Ovary (tissue), 9 donors: Measurements from ENCODE around the gene CTNNA3. TPM values are rescaled to one million over a fixed set of nuclear protein-coding genes. Genes with fewer than 3 reads are reported as not detected.

Experiments
- DNase-seq, 5 donors: peaks; one replicate each; pipeline ENCODE4 v3.0.0-alpha.2; 2019 to 2020
- H3K27ac ChIP-seq, 2 donors: fragments of 200-600 bp; one replicate each; pipeline versions ENCODE4 v1.5.1 to v1.8.0; 2019 to 2022
- H3K27me3 ChIP-seq: fragments of 200-600 bp; one replicate; pipeline ENCODE4 v1.8.0; 2022
- H3K36me3 ChIP-seq: fragments of 200-600 bp; sonication (generic); one replicate; pipeline ENCODE4 v1.5.1; 2019
- H3K4me1 ChIP-seq: one replicate; pipeline ENCODE4 v1.8.1; 2013; ENCODE audit warnings: mild to moderate bottlenecking, moderate library complexity; ENCODE audit not compliant: insufficient read depth
- H3K4me3 ChIP-seq: fragments of 200-600 bp; sonication (generic); one replicate; pipeline ENCODE4 v1.5.1; 2017
- H3K9me3 ChIP-seq, 2 donors: fragments of 200-600 bp in 1 of 2; sonication (generic) in 1 of 2; one replicate each; pipeline versions ENCODE4 v1.5.1 to v1.8.1; 2013 to 2019; ENCODE audit warnings: mild to moderate bottlenecking in 1 of 2, moderate library complexity in 1 of 2
- EP300 ChIP-seq: sonication (generic); formaldehyde crosslinking; IDR thresholded peaks from one replicate; pipeline ENCODE4 v1.6.1; 2017; ENCODE audit warnings: antibody characterized with exemption
- POLR2A ChIP-seq: fragments of 450-650 bp; IDR thresholded peaks from one replicate; pipeline ENCODE4 v1.6.1; 2017; ENCODE audit warnings: antibody characterized with exemption, mild to moderate bottlenecking, moderate library complexity
- WGBS, 3 donors: extraction: QIAGEN DNeasy Blood & Tissue Kit in 1 of 3; methylation state at CpG; one replicate each; pipeline versions ENCODE4 v1.1.5 to v1.1.7; 2013 to 2017; 5-methylcytosine and 5-hydroxymethylcytosine counted together
- intact Hi-C, 4 donors: fragments of 100-400 bp; cut with DNase I; formaldehyde crosslinking; loops; one replicate each; pipeline versions ENCODE4 v1.11.0 to v1.15.1; 2022 to 2023
- polyA plus RNA-seq, 2 donors: library from polyadenylated mRNA; stranded (reverse); fragments of 200-250 nt in 1 of 2; fragments of 350-450 nt in 1 of 2; fragmentation: Illumina TruSeq in 1 of 2; extraction: RNeasy Lipid Tissue Mini Kit (QIAGEN cat#74804) in 1 of 2; gene quantifications; one replicate each; pipeline ENCODE4 v1.2.3, GENCODE V29; 2013 to 2014
- total RNA-seq, 7 donors: library from RNA; depleted of rRNA in 2 of 7; stranded (reverse); fragments of >200 nt in 2 of 7; fragmentation: NEBNext Ultra II Directional in 3 of 7; extraction: Animal tissue kit (Norgen Biotek cat#: 25700) in 3 of 7; gene quantifications; one replicate each; pipeline versions ENCODE4 v1.1.0 to v1.2.4, GENCODE V29; 2016 to 2023
- TF ChIP-seq, protein P1 (sequence below), 3 donors: fragments of 450-650 bp in 2 of 3; fragments of 200-600 bp in 1 of 3; IDR thresholded peaks; one replicate each; pipeline versions ENCODE4 v1.5.1 to v1.8.0; 2016 to 2022; ENCODE audit warnings: antibody characterized with exemption in 3 of 3, mild to moderate bottlenecking in 1 of 3
- donor health status: DM: no; HTN: no; CAD: no; lungs with moderate emphysema.
- donor health status: DM: no; HTN: no; CAD: no.
- donor health status: Bipolar disorder and iron deficiency.
- donor health status: DM: yes; HTN: yes; CAD: no.
- donor health status: DM: no; HTN: no; CAD: no.
- donor health status: DM: yes; HTN: yes; CAD: no.

Gene CTNNA3
- total and polyA plus RNA-seq, 9 donors = 1.9 to 9.7 (median 4.0) TPM

- TF ChIP-seq POLR2A (no peak), EP300 (no peak)
- TF ChIP-seq, protein P1, sequence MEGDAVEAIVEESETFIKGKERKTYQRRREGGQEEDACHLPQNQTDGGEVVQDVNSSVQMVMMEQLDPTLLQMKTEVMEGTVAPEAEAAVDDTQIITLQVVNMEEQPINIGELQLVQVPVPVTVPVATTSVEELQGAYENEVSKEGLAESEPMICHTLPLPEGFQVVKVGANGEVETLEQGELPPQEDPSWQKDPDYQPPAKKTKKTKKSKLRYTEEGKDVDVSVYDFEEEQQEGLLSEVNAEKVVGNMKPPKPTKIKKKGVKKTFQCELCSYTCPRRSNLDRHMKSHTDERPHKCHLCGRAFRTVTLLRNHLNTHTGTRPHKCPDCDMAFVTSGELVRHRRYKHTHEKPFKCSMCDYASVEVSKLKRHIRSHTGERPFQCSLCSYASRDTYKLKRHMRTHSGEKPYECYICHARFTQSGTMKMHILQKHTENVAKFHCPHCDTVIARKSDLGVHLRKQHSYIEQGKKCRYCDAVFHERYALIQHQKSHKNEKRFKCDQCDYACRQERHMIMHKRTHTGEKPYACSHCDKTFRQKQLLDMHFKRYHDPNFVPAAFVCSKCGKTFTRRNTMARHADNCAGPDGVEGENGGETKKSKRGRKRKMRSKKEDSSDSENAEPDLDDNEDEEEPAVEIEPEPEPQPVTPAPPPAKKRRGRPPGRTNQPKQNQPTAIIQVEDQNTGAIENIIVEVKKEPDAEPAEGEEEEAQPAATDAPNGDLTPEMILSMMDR (IDR thresholded peaks at IDR 0.05) = no peak
- no peaks in the 10 kb centered on the region for H3K36me3 ChIP-seq
- H3K27ac ChIP-seq = no peak overlapping the region
- WGBS, 3 donors = 84 to 88% (median 86%) methylated on average over 2 of the region's 2 CpGs
- intact Hi-C loops = no loop called here
- H3K4me3 ChIP-seq = no peak overlapping the region
- no peaks in the 10 kb centered on the region for H3K4me1 ChIP-seq
- no peaks in the 10 kb centered on the region for H3K9me3 ChIP-seq
- no peaks in the 10 kb centered on the region for H3K27me3 ChIP-seq
- DNase-seq = no peak
Measured at GRCh38 chr10:66882271-66882670, 813.7 kb downstream of the CTNNA3 start.

GRCh38 chr10:66881814-66882213 is 814.2 kb downstream of the CTNNA3 start:
- intact Hi-C loops = no loop called here
- H3K4me1 ChIP-seq = no peaks in the 10 kb centered on the region
- 78 to 83% (median 82%) methylated on average over 3 of the region's 3 CpGs for WGBS, 3 donors

GRCh38 chr10:66880826-66881225 is 815.2 kb downstream of the CTNNA3 start:
- H3K27ac ChIP-seq = no peak overlapping the region
- H3K9me3 ChIP-seq = no peaks in the 10 kb centered on the region
- no peaks in the 10 kb centered on the region for H3K4me1 ChIP-seq
- intact Hi-C loops = no loop called here
- no peak overlapping the region for H3K4me3 ChIP-seq
- H3K36me3 ChIP-seq = no peaks in the 10 kb centered on the region
- no peaks in the 10 kb centered on the region for H3K27me3 ChIP-seq
- DNase-seq = no peak
- 90 to 94% (median 92%) methylated on average over 2 of the region's 2 CpGs for WGBS, 3 donors
- TF ChIP-seq POLR2A (no peak), EP300 (no peak)
- TF ChIP-seq, protein P1 (IDR thresholded peaks at IDR 0.05) = no peak

More at GRCh38 chr10:66881814-66882213, 814.2 kb downstream of the CTNNA3 start:
- no peak for DNase-seq
- TF ChIP-seq EP300 (no peak), POLR2A (no peak)
- TF ChIP-seq, protein P1 (IDR thresholded peaks at IDR 0.05) = no peak
- Histone ChIP-seq H3K4me3 (no peak overlapping the region), H3K27ac (no peak overlapping the region), H3K9me3 (no peaks in the 10 kb centered on the region), H3K36me3 (no peaks in the 10 kb centered on the region), H3K27me3 (no peaks in the 10 kb centered on the region)

- Histone ChIP-seq H3K4me3 (no peak overlapping the region), H3K27ac (no peak overlapping the region), H3K9me3 (no peaks in the 10 kb centered on the region), H3K4me1 (no peaks in the 10 kb centered on the region), H3K27me3 (no peaks in the 10 kb centered on the region), H3K36me3 (no peaks in the 10 kb centered on the region)
- TF ChIP-seq EP300 = no peak
- TF ChIP-seq, protein P1 (IDR thresholded peaks at IDR 0.05) = no peak
- TF ChIP-seq POLR2A = no peak
- intact Hi-C loops = no loop called here
- WGBS, 3 donors = 29 to 42% (median 34%) methylated on average over 1 of the region's 1 CpG
- DNase-seq = no peak
Measured at GRCh38 chr10:66880292-66880691, 815.7 kb downstream of the CTNNA3 start.

DNA sequence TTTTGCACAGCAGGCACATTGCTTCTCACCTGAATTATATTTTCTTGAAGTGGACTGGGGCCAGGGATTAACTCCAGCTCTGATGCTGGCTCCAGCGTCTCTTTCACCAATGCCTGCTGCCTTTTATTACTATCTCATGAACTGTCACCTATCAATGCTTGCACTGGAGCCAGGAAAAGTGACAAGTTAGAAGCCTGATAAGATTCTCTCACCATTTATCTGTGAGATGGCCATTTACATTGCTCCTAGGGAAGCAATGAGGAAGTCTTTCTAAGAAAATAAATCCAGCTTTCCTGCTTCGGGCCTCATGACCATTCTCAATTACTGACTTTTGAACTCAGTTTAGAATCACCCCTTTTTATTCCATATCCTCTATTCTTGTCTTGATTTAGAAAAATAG is 818.6 kb downstream of the CTNNA3 start:
- no peak for TF ChIP-seq EP300
- TF ChIP-seq, protein P1 (IDR thresholded peaks at IDR 0.05) = no peak
- no peak for TF ChIP-seq POLR2A
- Histone ChIP-seq H3K27me3 (no peaks in the 10 kb centered on the region), H3K4me1 (no peaks in the 10 kb centered on the region), H3K4me3 (no peak overlapping the region), H3K36me3 (no peaks in the 10 kb centered on the region), H3K9me3 (no peaks in the 10 kb centered on the region), H3K27ac (no peak overlapping the region)
- intact Hi-C loops = no loop called here
- DNase-seq = no peak
- WGBS, 3 donors = 79 to 88% (median 85%) methylated on average over 2 of the region's 2 CpGs
